Measurements from ENCODE around the gene CTNNBL1. TPM values are rescaled to one million over a fixed set of nuclear protein-coding genes. Genes with fewer than 3 reads are reported as not detected.

Gene CTNNBL1
- total RNA-seq, result 10 to 100 TPM; 68.6 to 68.7 TPM
- 66.8 TPM for polyA plus RNA-seq (2013, experiment 1 of 2)
- 58.9 TPM for polyA plus RNA-seq (2013, experiment 2 of 2)
- long read RNA-seq, experiment 1, transcript CTNNBL1-201 (16 exons, 1,925 nt), result major isoform, 6 of 21 reads
- long read RNA-seq, experiment 1, partial matches to known transcripts, result 13 of 21 reads
- long read RNA-seq, experiment 1, other reads (novel, unspliced or antisense), result 2 of 21 reads
- long read RNA-seq, experiment 2, transcript CTNNBL1-201 (16 exons, 1,925 nt), result major isoform, 116 of 132 reads
- long read RNA-seq, experiment 2, partial matches to known transcripts, result 8 of 132 reads
- long read RNA-seq, experiment 2, other reads (novel, unspliced or antisense), result 8 of 132 reads
- long read RNA-seq, experiment 3, transcript CTNNBL1-201 (16 exons, 1,925 nt), result major isoform, 321 of 378 reads
- long read RNA-seq, experiment 3, partial matches to known transcripts, result 9 of 378 reads
- long read RNA-seq, experiment 3, other reads (novel, unspliced or antisense), result 45 of 378 reads
- long read RNA-seq, experiment 4, transcript CTNNBL1-201 (16 exons, 1,925 nt), result major isoform, 118 of 188 reads
- long read RNA-seq, experiment 4, partial matches to known transcripts, result 57 of 188 reads
- long read RNA-seq, experiment 4, other reads (novel, unspliced or antisense), result 13 of 188 reads

- 4 to 7% methylated on average over 17 to 54 of the region's 54 CpGs for WGBS, 2 experiments (ENCODE audit: insufficient coverage in 1 of 2, insufficient read length in 1 of 2)
- Histone ChIP-seq H3K27ac (ENCODE audit: low read depth, low read length) (no peak within 1 kb of the TSS), H3K9me3 (ENCODE audit: control insufficient read depth, low read length) (no peaks in the 10 kb centered on the region)
These were observed at the start of gene CTNNBL1 for GRCh38 chr20:37693635-37694626. Gene CTNNBL1, plus strand, starts transcription at chr20:37694030. Its CDS starts 93 bp downstream, at chr20:37694123.

DNA sequence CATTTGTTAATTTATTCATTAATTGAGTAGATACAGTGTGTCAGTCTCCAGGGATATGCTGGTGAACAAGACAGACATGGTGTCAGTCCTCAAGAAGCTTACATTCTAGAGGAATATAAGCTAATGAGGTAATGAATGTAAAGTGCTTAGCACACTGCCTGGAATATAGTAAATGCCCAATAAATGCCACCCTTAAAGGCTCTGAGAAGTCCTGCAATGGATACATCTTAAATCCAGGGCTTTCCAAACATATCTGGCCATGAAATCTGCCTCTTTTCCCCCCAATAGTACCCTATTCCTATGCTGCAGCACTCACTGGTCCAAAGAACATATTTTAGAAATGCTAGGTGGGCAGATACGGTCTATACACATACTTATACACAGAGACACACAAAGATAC lies 49.2 kb upstream of the CTNNBL1 start:
- TF ChIP-seq, protein P1, sequence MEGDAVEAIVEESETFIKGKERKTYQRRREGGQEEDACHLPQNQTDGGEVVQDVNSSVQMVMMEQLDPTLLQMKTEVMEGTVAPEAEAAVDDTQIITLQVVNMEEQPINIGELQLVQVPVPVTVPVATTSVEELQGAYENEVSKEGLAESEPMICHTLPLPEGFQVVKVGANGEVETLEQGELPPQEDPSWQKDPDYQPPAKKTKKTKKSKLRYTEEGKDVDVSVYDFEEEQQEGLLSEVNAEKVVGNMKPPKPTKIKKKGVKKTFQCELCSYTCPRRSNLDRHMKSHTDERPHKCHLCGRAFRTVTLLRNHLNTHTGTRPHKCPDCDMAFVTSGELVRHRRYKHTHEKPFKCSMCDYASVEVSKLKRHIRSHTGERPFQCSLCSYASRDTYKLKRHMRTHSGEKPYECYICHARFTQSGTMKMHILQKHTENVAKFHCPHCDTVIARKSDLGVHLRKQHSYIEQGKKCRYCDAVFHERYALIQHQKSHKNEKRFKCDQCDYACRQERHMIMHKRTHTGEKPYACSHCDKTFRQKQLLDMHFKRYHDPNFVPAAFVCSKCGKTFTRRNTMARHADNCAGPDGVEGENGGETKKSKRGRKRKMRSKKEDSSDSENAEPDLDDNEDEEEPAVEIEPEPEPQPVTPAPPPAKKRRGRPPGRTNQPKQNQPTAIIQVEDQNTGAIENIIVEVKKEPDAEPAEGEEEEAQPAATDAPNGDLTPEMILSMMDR (conservative IDR thresholded peaks at IDR 0.05), result no peak
- no peak for DNase-seq
- H3K9ac ChIP-seq (ENCODE audit: extremely low read depth, low read length, poor library complexity, severe bottlenecking), result no peak overlapping the region
- H3K4me3 Mint-ChIP-seq, result no peak overlapping the region
- peaks cover 19% of the 10 kb centered on the region for H3K27me3 Mint-ChIP-seq (ENCODE audit: insufficient read depth)
- WGBS, 2 experiments (ENCODE audit: insufficient coverage in 1 of 2, insufficient read length in 1 of 2), result 75% methylated on average over 1 of the region's 1 CpG; no CpG with 5 or more reads in 1 of the 2 experiments
- no peaks in the 10 kb centered on the region for H3K36me3 ChIP-seq (ENCODE audit: control insufficient read depth, insufficient read depth, low read length)
- peaks cover 48% of the 10 kb centered on the region for H3K27me3 ChIP-seq (ENCODE audit: control insufficient read depth, insufficient read depth, low read length, poor library complexity, severe bottlenecking)
- no peaks in the 10 kb centered on the region for H3K4me1 ChIP-seq (ENCODE audit: control insufficient read depth, insufficient read depth, low read length)
- no peaks in the 10 kb centered on the region for H3K36me3 Mint-ChIP-seq (ENCODE audit: low read depth)
- H3K9me3 Mint-ChIP-seq, result no peaks in the 10 kb centered on the region
- no peak overlapping the region for H3K4me3 ChIP-seq (ENCODE audit: low read length)
- H3K27ac ChIP-seq (ENCODE audit: low read depth, low read length), result no peak overlapping the region
- H3K27ac Mint-ChIP-seq, result no peak overlapping the region
- H3K9me3 ChIP-seq (ENCODE audit: control insufficient read depth, low read length), result no peaks in the 10 kb centered on the region
- H3K4me1 Mint-ChIP-seq, result peaks cover 2% of the 10 kb centered on the region

More at GRCh38 chr20:37693635-37694626, at the start of gene CTNNBL1:
- DNase-seq, result peak; percentile 99
- Mint-ChIP-seq H3K9me3 (no peaks in the 10 kb centered on the region), H3K27ac (peak within 1 kb of the TSS; percentile 75), H3K4me3 (peak within 1 kb of the TSS; percentile 90), H3K4me1 (peaks cover 4% of the 10 kb centered on the region), H3K36me3 (ENCODE audit: low read depth) (peaks cover 6% of the 10 kb centered on the region), H3K27me3 (ENCODE audit: insufficient read depth) (peaks cover 12% of the 10 kb centered on the region)
- Histone ChIP-seq H3K4me1 (ENCODE audit: control insufficient read depth, insufficient read depth, low read length) (no peaks in the 10 kb centered on the region), H3K4me3 (ENCODE audit: low read length) (peak within 1 kb of the TSS; percentile 100), H3K9ac (ENCODE audit: extremely low read depth, low read length, poor library complexity, severe bottlenecking) (peak within 1 kb of the TSS; percentile 66), H3K36me3 (ENCODE audit: control insufficient read depth, insufficient read depth, low read length) (peaks cover 9% of the 10 kb centered on the region), H3K27me3 (ENCODE audit: control insufficient read depth, insufficient read depth, low read length, poor library complexity, severe bottlenecking) (peaks cover 21% of the 10 kb centered on the region)
- TF ChIP-seq, protein P1 (conservative IDR thresholded peaks at IDR 0.05), result no peak

DNA sequence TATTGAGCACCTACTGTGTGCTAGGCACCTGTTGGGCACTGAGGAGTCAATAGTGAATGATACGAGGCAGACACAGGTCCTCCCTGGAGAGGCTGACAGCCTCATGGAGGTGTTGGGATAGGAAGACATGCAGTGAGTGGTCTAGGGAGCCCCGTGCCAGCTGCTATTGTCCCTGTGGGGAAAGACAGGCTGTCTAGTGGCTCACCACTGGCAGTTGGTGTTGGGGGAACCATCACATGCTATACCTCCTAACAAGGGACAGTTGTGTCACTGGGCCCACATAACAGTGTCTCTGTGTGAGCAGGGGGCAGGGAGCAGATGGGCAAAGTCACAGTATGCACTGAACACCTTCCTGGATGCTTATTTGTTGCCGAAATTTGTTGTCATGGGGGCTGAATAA lies 45.9 kb upstream of the CTNNBL1 start:
- no peaks in the 10 kb centered on the region for H3K9me3 Mint-ChIP-seq
- Histone ChIP-seq H3K36me3 (ENCODE audit: control insufficient read depth, insufficient read depth, low read length) (no peaks in the 10 kb centered on the region), H3K9me3 (ENCODE audit: control insufficient read depth, low read length) (no peaks in the 10 kb centered on the region), H3K27me3 (ENCODE audit: control insufficient read depth, insufficient read depth, low read length, poor library complexity, severe bottlenecking) (peaks cover 32% of the 10 kb centered on the region), H3K4me1 (ENCODE audit: control insufficient read depth, insufficient read depth, low read length) (peaks cover 11% of the 10 kb centered on the region), H3K4me3 (ENCODE audit: low read length) (no peak overlapping the region), H3K27ac (ENCODE audit: low read depth, low read length) (no peak overlapping the region), H3K9ac (ENCODE audit: extremely low read depth, low read length, poor library complexity, severe bottlenecking) (no peak overlapping the region)
- no peaks in the 10 kb centered on the region for H3K36me3 Mint-ChIP-seq (ENCODE audit: low read depth)
- no peak for DNase-seq
- H3K4me1 Mint-ChIP-seq, result peaks cover 18% of the 10 kb centered on the region
- H3K27ac Mint-ChIP-seq, result no peak overlapping the region
- 69 to 88% methylated on average over 2 to 3 of the region's 3 CpGs for WGBS, 2 experiments (ENCODE audit: insufficient coverage in 1 of 2, insufficient read length in 1 of 2)
- TF ChIP-seq, protein P1 (conservative IDR thresholded peaks at IDR 0.05), result no peak
- H3K27me3 Mint-ChIP-seq (ENCODE audit: insufficient read depth), result peaks cover 16% of the 10 kb centered on the region
- H3K4me3 Mint-ChIP-seq, result no peak overlapping the region

Data from endodermal cell (in vitro differentiated cells).